SU-DHL-6 (cell line): ENCODE results near the gene SLC7A4.

Experiments used
- H2AFZ ChIP-seq: fragments of 200-600 bp; sonication (generic); 2 replicates; pipeline ENCODE4 v1.6.1; 2014; ENCODE audit warnings: low read depth, mild to moderate bottlenecking, moderate library complexity, mixed read lengths, antibody characterized with exemption, low read length; ENCODE audit not compliant: severe bottlenecking
- H3F3A ChIP-seq: fragments of 200-600 bp; shearing (Covaris generic); 2 replicates; pipeline ENCODE4 v1.6.0; 2016; ENCODE audit warnings: antibody characterized with exemption, mild to moderate bottlenecking; ENCODE audit not compliant: insufficient read depth
- H3K27ac ChIP-seq: fragments of 200-600 bp; sonication (generic); 2 replicates; pipeline ENCODE4 v1.5.1; 2016; ENCODE audit warnings: low read depth, mild to moderate bottlenecking, low read length, moderate library complexity, mixed read lengths
- H3K27me3 ChIP-seq: fragments of 200-600 bp; sonication (generic), shearing (Covaris generic); 2 replicates; pipeline ENCODE4 v1.6.0; 2014; ENCODE audit warnings: mild to moderate bottlenecking, low read length
- H3K36me3 ChIP-seq: fragments of 200-600 bp; sonication (generic); 2 replicates; pipeline ENCODE4 v1.6.1; 2014; ENCODE audit warnings: mild to moderate bottlenecking, low read length, mixed read lengths
- H3K4me2 ChIP-seq: fragments of 300-600, 200-600 bp; shearing (Covaris generic), sonication (generic); 2 replicates; pipeline ENCODE4 v1.6.0; 2014; ENCODE audit warnings: low read length, low read depth, mild to moderate bottlenecking; ENCODE audit not compliant: poor library complexity, severe bottlenecking
- H3K4me3 ChIP-seq: fragments of 200-600 bp; sonication (generic); 2 replicates; pipeline ENCODE4 v1.5.1; 2014; ENCODE audit warnings: antibody characterized with exemption, low read length, mild to moderate bottlenecking, mixed read lengths; ENCODE audit not compliant: insufficient read depth, poor library complexity, severe bottlenecking
- H3K79me2 ChIP-seq: fragments of 200-600 bp; sonication (generic); 2 replicates; pipeline ENCODE4 v1.6.1; 2014; ENCODE audit warnings: mild to moderate bottlenecking, low read length, moderate library complexity; ENCODE audit not compliant: insufficient read depth
- H3K9ac ChIP-seq: fragments of 200-600 bp; sonication (generic); 2 replicates; pipeline ENCODE4 v1.7.0; 2014; ENCODE audit warnings: mild to moderate bottlenecking, low read length
- H3K9me2 ChIP-seq: fragments of 200-600 bp; sonication (generic); replicated peaks from 2 replicates; pipeline ENCODE4 v1.6.1; 2014; ENCODE audit warnings: low read length; ENCODE audit not compliant: insufficient read depth
- H3K9me3 ChIP-seq: fragments of 200-600 bp; sonication (generic); 2 replicates; pipeline ENCODE4 v1.6.1; 2014; ENCODE audit warnings: low read length, mixed read lengths; ENCODE audit not compliant: insufficient read depth
- H4K20me1 ChIP-seq: fragments of 200-600 bp; sonication (generic); 2 replicates; pipeline ENCODE4 v1.6.1; 2014; ENCODE audit warnings: low read depth, mild to moderate bottlenecking, antibody characterized with exemption, low read length, moderate library complexity, mixed read lengths
- EZH2phosphoT487 ChIP-seq: fragments of 200-600 bp; sonication (generic), shearing (Covaris generic); conservative IDR thresholded peaks from 2 replicates; pipeline ENCODE4 v1.6.1; 2018; ENCODE audit warnings: mild to moderate bottlenecking, antibody characterized with exemption, low read length, moderate library complexity, mixed read lengths
- TF ChIP-seq, protein P1 (sequence below): fragments of 200-600 bp; sonication (generic); IDR thresholded peaks from one replicate; pipeline ENCODE4 v1.5.1; 2017; ENCODE audit warnings: antibody characterized with exemption, mild to moderate bottlenecking, low read length, moderate library complexity; ENCODE audit not compliant: insufficient read depth, poor library complexity, severe bottlenecking

SLC7A4 gene

DNA sequence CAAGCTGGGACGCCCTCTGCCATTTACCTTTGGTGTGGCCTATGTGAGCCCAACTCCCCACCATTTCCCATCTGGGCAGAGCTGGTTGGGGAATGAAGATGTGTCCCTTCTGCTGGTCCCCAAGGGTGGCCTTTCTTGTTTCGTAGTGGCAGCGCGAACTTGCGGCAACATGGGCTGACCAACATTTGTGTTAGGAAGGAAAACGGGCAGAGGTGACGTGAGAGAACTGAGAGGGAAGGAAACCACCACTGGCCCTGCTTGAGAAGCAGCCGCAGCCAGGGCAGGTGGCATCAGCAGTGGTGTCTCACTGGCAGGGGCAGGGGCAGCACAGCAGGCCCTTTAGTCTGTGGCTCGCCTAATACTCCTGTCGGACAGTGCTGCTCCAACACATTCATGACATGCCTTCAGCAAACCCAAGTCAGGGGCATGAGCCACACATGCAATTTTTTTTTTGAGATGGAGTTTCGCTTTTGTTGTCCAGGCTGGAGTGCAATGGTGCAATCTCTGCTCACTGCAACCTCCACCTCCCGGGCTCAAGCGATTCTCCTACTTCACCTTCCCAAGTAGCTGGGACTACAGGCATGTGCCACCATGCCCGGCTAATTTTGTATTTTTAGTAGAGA, 43.3 kb upstream of the SLC7A4 start:
- TF ChIP-seq EZH2phosphoT487 = no peak
- TF ChIP-seq, protein P1, sequence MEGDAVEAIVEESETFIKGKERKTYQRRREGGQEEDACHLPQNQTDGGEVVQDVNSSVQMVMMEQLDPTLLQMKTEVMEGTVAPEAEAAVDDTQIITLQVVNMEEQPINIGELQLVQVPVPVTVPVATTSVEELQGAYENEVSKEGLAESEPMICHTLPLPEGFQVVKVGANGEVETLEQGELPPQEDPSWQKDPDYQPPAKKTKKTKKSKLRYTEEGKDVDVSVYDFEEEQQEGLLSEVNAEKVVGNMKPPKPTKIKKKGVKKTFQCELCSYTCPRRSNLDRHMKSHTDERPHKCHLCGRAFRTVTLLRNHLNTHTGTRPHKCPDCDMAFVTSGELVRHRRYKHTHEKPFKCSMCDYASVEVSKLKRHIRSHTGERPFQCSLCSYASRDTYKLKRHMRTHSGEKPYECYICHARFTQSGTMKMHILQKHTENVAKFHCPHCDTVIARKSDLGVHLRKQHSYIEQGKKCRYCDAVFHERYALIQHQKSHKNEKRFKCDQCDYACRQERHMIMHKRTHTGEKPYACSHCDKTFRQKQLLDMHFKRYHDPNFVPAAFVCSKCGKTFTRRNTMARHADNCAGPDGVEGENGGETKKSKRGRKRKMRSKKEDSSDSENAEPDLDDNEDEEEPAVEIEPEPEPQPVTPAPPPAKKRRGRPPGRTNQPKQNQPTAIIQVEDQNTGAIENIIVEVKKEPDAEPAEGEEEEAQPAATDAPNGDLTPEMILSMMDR = no peak
- H3K9me2 ChIP-seq = no peaks in the 10 kb centered on the region
- no peaks in the 10 kb centered on the region for H3K79me2 ChIP-seq
- no peak overlapping the region for H3K4me2 ChIP-seq
- no peaks in the 10 kb centered on the region for H3K27me3 ChIP-seq
- H3K4me3 ChIP-seq = no peak overlapping the region
- H3K9ac ChIP-seq = no peak overlapping the region
- H2AFZ ChIP-seq = no peak overlapping the region
- no peaks in the 10 kb centered on the region for H4K20me1 ChIP-seq
- H3K36me3 ChIP-seq = no peaks in the 10 kb centered on the region
- no peaks in the 10 kb centered on the region for H3K9me3 ChIP-seq
- H3K27ac ChIP-seq = no peak overlapping the region
- H3F3A ChIP-seq = no peaks in the 10 kb centered on the region

DNA sequence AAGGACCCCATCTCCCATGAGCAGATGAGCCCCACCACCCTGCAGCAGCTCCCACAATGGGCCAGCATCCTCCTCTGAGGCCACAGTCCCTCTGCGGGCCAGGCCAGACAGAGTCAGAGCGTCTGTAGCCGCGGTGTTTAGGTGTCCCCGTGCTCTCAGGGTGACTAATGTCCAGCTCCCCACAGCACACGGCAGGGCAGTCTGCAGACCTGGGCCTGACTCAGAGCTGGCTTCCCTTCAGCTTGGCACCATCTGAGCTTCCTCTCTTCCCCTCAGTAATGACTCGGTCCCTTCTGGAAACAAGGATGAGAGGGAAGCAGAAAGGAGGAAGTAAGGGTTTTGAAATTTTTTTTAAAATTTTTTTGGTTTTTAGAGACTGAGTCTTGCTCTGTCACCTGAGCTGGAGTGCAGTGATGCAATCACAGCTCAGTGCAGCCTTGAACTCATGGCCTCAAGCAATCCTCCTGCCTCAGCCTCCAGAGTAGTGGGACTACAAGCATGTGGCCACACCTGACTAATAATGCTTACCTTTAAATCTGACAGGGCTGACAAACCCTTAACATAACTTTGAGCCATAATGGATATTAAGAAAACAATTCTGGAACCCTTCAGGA, 41.8 kb upstream of the SLC7A4 start:
- no peak overlapping the region for H2AFZ ChIP-seq
- no peak overlapping the region for H3K9ac ChIP-seq
- H3K79me2 ChIP-seq = no peaks in the 10 kb centered on the region
- TF ChIP-seq EZH2phosphoT487 = no peak
- TF ChIP-seq, protein P1 = no peak
- H3K4me2 ChIP-seq = no peak overlapping the region
- no peaks in the 10 kb centered on the region for H3K36me3 ChIP-seq
- no peaks in the 10 kb centered on the region for H4K20me1 ChIP-seq
- H3K27ac ChIP-seq = no peak overlapping the region
- no peak overlapping the region for H3K4me3 ChIP-seq
- H3K9me2 ChIP-seq = no peaks in the 10 kb centered on the region
- H3K9me3 ChIP-seq = no peaks in the 10 kb centered on the region
- no peaks in the 10 kb centered on the region for H3K27me3 ChIP-seq
- no peaks in the 10 kb centered on the region for H3F3A ChIP-seq

DNA sequence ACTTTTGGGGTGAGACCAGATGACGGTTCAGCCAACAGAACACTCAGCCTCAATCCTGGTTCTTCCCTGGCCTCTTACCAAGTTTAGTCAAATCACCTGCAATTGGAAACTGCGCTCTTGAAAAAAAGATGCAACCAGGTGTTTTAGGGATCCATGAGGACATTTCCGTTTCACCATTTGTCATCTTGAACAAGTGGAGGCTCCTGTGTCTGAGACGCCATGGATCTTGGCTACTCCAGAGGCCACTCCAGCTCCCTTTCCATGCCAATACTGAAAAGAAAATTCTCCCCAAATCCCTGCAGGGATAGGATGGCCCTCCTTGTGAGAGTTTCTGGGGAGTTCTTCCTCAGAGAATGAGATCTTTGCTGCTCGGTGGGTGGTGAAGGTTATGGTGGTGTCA, 41.1 kb upstream of the SLC7A4 start:
- Histone ChIP-seq H3K4me2 (no peak overlapping the region), H3K36me3 (no peaks in the 10 kb centered on the region), H3F3A (no peaks in the 10 kb centered on the region), H3K27me3 (no peaks in the 10 kb centered on the region), H3K4me3 (no peak overlapping the region), H3K27ac (no peak overlapping the region), H3K9me2 (no peaks in the 10 kb centered on the region), H3K9me3 (no peaks in the 10 kb centered on the region), H3K79me2 (no peaks in the 10 kb centered on the region), H4K20me1 (no peaks in the 10 kb centered on the region), H2AFZ (no peak overlapping the region), H3K9ac (no peak overlapping the region)
- TF ChIP-seq, protein P1 = no peak
- TF ChIP-seq EZH2phosphoT487 = no peak
